C4-2B (cell line): ENCODE results near the gene TNS3.

ENCODE experiments used
- CTCF ChIP-seq: fragments of 450-650 bp; conservative IDR thresholded peaks from 2 replicates; pipeline ENCODE4 v1.5.1; 2017; ENCODE audit warnings: mild to moderate bottlenecking
- ZFX ChIP-seq: fragments of 450-650 bp; IDR thresholded peaks from 2 replicates; pipeline ENCODE4 v1.6.1; 2017

- no peak for TF ChIP-seq CTCF
- TF ChIP-seq ZFX = no peak
Observed at GRCh38 chr7:47421456-47421855, 160.5 kb downstream of the TNS3 start.
